Measurements from ENCODE around the gene ZAR1L.

The ZAR1L gene

DNA sequence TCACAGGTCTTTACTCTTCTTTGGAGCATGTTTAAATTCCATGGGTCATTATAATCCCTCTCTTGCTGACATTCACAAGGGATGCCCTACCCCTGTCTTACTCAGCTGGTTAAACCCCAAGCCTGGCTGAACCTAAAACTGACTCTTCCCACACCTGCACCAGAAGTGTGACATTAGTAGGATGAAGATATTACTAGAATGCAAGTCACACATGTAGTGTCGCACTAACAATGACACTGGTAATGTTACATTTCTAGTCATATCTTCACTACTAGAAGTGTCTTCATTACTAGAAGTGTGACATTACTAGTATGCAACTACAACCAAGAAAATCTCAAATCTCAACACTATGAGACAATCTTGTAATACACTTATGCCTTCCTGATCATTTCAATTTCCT lies 14.2 kb downstream of the ZAR1L start:
- no peak for DNase-seq

DNA sequence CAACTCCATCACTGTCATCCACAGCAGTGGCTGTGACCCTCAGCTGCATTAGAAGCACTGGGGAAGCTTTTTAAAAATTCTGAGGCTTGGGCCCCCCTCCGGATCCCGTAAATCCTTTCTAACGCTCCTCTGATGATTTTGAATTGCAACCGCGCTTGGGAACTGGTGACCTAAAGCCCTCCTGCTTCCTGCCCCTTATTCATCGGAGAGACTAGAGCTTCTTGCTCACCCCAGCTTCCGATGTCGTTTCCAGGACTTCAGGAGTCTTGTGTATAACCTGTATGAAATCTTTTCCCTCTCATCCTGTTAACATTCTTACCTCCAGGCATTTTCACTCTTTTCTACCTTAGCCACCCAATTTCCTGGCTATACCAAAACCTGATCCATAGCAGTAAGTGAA lies 14.8 kb downstream of the ZAR1L start:
- no peak for DNase-seq

DNA sequence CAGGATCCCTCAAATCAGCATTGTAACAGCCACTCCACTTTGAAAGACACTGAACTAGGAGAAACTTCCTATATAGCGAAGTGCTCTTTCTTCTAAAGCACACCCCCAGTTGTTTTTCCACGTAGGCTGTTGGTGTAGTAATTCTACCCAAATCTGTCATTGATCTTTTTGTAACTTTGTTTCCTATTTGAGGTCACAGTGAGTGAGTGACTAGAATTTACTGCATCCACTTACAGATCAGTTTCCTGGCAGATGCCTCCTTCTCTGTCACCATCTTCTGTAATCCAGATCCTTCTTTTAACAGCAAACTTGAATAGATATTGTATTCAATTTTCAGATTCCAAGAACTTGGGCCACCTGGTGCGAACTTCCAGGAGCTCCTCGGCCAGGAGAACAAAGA lies 15.3 kb downstream of the ZAR1L start:
- DNase-seq, result no peak

DNA sequence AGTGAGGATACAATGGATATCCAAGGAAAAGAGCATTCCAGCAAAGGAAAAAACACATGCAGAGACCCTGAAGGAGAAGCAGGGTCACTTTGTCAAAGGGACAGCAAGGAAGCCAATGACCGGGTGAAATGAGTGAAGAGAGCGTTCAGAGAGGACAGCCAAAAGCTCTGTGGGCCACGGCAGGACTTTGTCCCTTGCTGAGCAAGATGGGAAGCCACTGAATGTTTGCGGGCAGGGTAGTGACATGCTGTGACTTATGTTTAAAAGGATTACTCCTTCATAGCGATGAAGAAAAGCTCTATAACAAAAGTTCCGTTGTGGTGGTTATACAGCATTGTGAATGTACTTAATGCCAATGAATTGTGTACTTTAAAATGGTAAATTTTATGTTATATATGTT lies 16.5 kb downstream of the ZAR1L start:
- DNase-seq, result no peak

DNA sequence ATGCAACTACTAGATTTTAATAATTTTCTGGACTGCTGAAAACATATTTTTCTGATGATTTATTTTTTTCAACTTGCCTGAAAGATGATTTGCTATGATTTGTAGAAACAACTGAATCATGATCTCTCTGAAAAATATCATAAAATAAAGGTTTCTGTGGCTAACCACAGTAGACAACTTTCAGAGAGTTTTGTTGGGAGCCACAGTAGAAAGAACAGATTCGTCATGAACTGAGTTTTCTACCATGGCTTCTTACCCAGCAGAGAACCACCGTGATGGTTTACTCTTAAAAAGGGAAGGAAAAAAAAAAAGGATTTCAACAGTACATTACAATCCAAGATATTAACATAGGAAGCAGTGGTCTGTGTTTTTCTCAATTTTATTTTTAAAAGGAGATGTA lies 18.0 kb downstream of the ZAR1L start:
- no peak for DNase-seq

DNA sequence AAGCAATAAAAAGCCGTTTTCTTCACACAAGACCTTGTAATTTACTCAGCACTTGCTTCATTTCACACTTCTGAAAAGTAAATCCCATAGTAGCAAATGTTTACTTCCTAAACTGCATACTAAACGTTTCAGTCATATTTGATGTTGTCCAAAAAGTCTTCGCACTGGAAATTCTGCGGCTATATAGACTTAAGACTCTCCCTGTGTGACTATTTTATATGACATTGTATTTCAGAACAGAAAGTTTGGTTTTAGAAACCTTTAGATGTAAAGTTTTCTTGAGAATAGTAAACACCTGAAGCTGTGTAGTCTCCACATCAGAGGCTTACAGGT lies 29.6 kb downstream of the ZAR1L start:
- DNase-seq, result no peak

DNA sequence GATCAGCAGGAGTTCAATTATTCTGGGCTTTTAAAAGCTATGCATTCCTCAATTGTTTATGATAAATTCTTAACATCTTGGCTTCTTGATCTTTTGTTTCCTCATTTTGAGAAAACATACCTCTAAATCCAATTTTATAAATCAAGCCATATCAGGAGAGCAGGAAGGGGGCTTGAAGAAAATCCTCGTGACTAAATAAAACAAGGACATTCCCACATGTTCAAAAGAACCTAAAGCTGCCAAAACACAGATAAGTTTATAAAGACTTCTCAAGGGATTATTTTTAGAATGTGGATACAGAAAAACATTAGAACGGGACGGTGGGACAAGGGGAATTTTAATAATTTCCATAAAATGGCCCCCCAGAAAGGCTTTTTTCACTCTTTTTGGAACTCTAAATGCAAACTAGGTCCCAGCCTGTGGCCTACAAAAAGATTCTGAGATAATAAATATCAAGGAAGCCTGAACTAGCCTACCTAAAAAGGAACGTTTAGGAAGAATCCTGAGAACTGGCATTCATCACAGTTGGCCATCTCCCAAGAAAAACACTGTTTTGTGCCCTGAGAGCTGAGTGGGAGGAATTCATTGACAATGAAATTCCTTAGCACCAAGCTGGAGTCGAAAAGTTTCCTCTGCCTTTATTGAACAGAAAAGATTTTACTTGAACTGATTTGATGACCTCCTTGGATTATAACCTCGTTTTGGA lies 30.1 kb downstream of the ZAR1L start:
- DNase-seq, result no peak

DNA sequence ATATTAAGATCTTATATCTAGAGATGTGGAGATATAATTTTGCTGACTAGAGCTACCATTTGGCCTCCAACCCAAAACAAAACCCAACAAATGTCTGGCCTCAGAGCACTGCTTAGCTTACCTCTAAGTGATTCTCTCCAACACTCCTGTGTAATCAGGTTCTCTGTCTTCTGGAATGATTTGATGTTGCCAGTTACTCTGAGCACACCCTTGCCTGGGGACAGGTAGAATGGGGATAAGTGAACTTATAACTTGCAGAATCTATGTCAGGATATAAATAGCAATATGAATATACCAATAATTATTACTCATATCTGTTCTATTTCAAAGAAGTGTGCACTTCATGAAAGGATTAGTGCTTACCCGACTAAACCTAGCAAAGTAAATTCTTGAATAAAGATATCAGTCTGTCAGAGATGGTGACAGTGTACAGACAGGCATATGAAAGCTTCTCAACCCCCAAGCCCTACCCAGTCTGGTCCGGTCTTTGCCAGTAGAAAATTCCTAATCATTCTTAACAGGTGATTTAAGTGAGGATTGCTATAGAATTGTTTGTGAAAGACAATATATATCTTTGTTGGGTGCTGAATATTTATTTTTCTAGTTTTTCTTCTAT lies 33.0 kb downstream of the ZAR1L start:
- DNase-seq, result no peak

DNA sequence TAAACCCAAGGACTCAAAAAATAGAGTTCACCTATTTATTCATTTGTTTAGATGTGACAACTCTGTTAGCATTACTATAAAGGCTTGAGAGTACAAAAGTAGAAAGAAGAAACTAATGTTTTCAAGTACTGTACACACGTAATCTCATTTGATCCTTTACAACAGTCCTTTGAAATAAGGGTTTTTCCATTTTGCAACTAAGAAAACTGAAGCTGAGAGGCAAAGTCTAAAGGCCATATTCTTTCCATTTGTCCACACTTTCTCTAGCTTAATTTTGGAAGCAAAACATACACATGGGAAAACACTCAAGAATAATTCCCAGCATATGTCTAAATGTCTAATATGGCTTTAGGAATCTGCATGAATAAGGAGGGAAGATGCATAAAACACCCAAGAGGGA lies 34.1 kb downstream of the ZAR1L start:
- no peak for DNase-seq

DNA sequence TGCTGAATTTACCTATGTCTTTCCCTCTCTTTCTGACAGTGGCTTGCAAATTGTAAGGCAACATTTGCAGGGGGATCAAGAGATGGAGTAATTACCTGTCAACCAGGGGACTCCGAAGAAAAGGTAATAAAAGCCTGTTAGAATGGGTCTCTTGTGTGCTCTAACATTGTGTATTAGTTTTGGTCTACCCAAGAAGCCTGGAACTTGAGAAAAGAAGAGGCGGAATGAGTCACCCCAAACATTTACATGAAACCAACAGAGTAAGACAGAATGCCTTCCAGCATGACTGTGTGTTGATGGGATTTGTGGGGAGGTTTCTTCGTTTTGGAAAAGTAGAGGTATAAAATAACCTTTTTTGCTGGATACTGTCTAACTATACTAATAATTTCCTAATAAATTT lies 36.7 kb downstream of the ZAR1L start:
- DNase-seq, result no peak

DNA sequence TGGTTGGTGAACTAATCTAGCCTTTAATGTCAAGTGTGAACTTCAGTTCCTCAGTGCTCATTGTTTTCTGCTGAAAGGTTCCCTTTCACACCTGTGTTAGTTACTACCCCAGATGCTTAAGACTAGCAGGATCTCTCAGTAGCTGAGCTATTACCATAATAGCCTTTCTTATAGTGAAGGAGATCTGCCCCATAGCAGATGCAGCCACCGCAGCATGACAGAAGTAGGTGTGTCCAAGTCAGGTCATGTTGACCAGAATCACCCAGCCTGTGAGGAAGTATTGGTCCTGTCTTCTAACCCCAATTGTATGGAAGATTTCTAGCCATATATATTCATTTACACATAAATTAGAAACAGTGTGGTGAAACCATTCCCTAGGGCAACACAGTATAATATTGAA lies 37.3 kb downstream of the ZAR1L start:
- DNase-seq, result no peak

DNA sequence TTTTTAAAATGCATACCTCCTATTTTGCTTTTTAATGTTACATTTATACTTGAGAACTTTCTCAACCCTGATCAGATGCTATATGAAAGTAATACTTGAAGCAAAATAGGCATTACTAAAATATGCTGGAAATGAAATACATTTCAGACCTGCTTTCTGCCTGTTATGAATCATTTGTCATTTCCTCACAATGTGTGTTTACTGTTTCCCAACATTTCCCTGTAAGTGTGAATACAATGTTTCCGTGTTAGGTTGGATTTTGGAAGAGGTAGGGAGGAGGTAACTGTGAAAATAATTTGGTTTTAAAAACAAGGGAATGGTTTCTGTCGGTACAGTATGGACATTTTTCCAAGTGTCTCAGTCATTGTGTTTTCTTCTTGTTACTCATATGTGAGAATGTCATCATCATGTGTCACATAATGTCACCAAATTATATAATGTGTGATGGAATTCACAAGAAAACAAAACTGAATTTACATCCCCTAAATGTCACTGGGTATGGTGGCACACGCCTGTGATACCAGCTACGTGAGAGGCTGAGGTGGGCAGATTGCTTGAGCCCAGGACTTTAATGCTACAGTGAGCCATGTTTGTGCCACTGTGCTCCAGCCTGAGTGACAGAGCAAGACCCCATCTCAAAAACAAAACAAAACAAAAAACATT lies 43.0 kb downstream of the ZAR1L start:
- DNase-seq, result no peak

DNA sequence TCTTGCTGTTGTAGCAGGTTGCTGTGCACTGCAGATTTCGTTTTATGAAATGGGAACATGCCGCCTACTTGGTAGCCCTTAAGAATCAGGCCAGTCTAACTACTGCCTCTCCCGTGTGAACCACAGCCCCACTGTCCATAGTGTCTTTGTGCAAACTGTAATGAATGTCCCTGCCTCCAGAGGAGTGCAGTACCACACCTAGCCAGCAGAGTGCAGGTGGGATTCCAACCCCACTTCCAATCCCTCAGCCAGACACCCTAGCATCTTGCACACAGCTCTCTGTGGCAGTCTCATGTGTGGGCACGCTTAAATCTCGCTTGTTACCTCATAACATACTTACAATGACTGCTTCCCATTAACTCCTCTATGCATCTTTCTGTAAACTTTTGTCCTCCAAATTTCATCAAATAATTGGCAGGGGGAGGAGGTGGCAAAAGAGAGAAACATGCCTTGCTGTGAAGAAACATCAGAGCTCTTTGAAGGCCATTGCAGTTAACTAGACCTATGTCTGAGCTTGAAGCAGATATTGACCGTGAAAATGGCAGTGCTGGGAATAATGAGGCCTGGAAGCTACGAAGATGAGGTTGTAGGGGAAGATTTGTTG lies 47.2 kb downstream of the ZAR1L start:
- no peak for DNase-seq

DNA sequence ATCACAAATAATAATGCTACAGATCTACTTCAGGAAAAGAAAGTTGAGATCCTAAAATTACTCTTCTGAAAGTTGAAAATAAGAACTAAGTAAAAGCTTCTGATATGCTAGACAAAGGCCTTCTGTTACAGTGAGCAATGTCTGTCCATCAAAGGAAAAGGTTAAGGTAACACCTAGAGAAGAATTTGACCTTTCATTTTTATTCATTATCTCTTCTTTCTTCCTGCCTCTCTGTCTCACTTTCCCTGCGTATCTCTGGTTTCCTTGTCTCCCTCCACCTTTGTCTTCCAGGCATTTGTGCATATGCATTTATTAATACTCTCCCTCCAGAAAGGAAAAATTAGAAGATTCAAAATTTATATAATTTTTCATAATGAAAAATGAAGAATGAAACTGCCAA lies 49.0 kb downstream of the ZAR1L start:
- DNase-seq, result no peak

DNA sequence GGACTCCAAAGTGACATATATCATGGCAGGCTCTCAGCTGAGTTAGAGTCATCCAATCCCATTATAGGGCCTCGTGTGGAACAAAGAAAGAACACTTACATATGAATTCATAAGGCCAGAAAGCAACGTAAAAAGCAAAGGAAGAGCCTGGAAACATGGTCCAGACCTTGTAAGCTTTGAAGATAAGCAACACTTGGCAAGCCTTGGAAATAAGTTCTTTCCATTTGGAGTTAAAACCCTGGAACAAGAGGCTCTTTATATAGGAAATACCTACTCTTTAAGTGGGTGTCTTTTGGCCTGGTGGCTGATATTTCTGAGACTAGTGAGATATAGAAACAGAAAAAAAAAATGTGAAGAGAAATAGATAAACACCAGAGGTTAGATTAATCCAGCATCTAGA lies 49.4 kb downstream of the ZAR1L start:
- DNase-seq, result no peak

DNA sequence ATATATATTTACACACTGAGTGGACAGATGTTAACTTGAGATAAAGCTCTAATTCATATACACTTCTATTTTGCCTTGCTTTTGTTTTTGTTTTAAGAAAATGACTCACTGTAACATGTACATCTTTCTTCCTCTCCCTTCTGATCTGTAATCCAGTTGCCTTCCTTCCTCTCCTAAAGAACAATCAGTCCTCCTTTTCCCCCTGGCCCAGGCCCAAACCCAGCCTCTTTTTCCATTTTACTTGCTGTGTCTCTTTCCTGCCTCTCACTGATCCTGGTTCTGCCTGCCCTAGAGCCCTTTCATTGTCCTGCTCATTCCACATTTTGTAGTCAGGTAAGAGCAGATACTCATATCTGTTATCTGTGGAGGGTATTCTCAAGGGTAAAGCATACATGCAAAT lies 50.8 kb downstream of the ZAR1L start:
- DNase-seq, result no peak

DNA sequence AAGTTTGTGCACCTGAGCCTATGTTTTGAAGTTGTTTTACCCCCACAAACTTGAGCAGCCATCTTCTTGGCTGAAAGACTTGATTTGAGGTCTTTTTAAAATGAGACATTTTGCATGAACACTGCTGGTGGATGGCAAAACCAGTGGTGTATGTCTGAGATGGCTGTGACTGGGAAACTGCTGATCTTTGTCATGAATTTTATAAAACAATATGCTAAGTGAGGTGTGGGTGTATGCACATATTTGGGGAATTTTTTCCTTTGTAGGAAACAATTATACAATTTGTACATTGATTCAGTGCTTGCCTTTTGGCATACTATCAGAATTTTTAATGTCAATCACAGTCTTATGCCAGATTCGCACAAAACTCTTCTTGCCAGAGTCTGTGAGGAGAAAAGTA lies 52.5 kb downstream of the ZAR1L start:
- DNase-seq, result no peak

DNA sequence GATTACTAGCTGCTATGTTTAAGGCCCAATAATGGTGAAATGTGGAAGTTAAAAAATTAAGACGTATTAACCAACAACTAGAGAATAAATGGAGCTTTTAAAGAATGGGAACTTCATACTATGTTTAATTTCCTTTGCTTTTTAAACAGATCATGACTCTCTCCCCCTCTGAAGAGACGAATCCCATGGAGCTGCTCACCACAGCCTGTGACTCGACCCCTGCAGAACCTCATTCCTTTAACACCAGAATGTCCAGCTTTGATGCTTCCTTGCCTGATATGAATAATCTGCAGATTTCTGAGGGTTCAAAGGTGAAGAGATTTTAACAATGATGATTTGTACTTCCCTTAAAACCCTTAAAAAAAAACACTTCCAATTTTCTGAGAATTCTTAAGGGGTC lies 53.0 kb downstream of the ZAR1L start:
- DNase-seq, result no peak

DNA sequence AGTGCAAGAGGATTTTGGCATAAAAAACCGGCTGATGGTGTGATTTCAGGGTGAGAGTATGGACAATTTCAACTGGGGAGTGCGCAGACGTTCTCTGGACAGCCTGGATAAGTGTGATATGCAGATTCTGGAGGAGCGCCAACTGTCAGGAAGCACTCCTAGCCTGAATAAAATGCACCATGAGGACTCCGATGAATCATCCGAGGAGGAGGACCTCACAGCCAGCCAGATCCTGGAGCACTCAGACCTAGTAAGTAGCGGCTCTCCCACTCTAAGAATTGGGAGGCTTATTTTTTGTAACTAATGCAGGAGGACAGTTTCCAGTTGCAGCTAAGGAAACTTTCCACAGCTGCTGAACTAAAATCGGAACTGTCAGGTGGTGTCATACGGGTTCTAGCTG lies 53.6 kb downstream of the ZAR1L start:
- DNase-seq, result peak in 1 of 14 donors; percentile 54

DNA sequence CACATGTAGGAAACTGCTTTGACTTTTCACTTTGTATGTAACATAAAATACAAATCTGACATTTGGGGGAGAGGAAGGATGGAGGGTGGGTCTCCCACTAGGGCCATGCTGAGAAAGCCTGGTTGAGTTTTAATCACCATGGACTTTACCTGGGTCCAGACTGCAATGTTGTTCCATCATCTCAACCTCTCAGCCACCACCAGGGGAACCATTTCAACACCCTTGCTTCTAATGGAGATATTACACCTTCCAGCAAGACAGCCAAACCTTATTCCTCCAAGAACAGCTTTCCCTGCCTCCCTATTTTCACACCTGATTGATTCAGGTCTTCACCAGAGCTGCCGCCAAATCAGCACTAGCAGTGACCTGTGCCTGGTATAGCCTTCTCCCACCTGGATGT lies 56.0 kb downstream of the ZAR1L start:
- DNase-seq, result no peak

DNA sequence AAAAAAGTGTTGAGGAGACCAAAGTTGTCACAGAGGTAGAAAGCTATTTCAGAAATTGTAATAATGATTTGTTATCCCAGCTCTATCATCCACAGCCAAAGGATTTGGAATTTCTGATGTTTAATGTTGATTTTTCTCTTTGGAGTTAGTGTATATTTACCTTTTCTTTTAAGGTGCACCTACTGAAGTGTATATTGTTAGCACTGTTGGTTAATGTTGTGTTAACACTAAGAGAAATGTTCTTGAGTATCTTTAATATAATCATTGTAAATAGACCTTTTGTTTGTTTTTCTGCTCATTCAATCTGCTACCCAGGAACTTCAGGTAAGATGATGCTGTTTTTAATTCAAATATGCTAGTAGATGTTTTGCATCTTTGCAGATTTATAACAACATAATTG lies 57.5 kb downstream of the ZAR1L start:
- no peak for DNase-seq

DNA sequence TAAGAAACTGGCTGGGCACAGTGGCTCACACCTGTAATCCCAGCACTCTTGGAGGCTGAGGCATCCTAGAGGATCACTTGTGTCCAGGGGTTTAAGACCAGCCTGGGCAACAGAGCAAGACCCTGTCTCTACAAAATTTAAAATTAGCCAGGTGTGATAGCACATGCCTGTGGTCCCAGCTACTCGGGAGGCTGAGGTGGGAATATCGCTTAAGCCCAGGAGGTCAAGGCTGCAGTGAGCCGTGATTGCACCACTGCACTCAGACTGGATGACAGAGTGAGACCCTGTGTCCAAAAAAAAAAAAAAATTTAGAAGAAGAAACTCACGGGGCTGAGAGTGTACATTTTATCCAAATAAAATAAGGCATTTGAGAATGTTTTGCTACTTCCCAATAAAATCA lies 58.9 kb downstream of the ZAR1L start:
- no peak for DNase-seq

DNA sequence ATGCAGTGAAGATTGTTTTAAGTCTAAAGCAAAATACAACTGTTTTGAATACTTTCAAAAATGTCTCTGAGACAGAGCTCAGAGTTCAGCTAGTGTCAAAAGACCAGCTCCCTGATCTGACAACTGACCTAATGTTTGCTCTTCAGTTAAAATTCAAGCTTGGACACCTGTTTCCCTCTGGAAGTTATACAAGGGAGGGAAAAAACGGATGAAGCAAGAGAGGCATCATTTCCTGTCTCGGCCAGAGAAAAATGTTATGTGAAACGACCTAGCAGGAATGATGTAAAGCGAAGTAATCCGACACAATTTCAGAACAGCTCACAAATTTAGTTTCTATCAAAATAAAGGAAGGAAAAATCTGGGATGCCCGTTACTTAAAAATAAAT lies 59.4 kb downstream of the ZAR1L start:
- DNase-seq, result no peak
